Measurements from ENCODE around the gene GLI3.

The GLI3 gene

GRCh38 chr7:42247301-42247700 lies 10.3 kb upstream of the GLI3 start:
- no peaks in the 10 kb centered on the region; the same call in 1 of the 2 replicates for H3K27me3 ChIP-seq (ENCODE audit: low read depth)
- H3K9me3 ChIP-seq = no peaks in the 10 kb centered on the region
- in situ Hi-C loops (cut with MboI; ENCODE audit: low sequenced_read_pairs) = no loop called here
- H3K36me3 ChIP-seq (replicated peaks) = no peaks in the 10 kb centered on the region
- DNase-seq (ENCODE audit: low spot score in 2 of 2) = no peak
- H3K4me1 ChIP-seq = no peaks in the 10 kb centered on the region
- H3K4me3 ChIP-seq = no peak overlapping the region

- in situ Hi-C loops (cut with MboI; ENCODE audit: low sequenced_read_pairs) = no loop called here
- Histone ChIP-seq H3K36me3 (replicated peaks) (no peaks in the 10 kb centered on the region), H3K4me3 (no peak overlapping the region), H3K4me1 (peaks cover 9% of the 10 kb centered on the region), H3K27me3 (ENCODE audit: low read depth) (no peaks in the 10 kb centered on the region; the same call in 1 of the 2 replicates), H3K9me3 (no peaks in the 10 kb centered on the region)
- DNase-seq (ENCODE audit: low spot score in 2 of 2) = no peak
These were observed 7.8 kb upstream of the GLI3 start for GRCh38 chr7:42244828-42245227.

GRCh38 chr7:42242381-42242780 lies 5.4 kb upstream of the GLI3 start:
- in situ Hi-C loops (cut with MboI; ENCODE audit: low sequenced_read_pairs) = no loop called here
- no peak for DNase-seq (ENCODE audit: low spot score in 2 of 2)
- no peak overlapping the region for H3K4me3 ChIP-seq
- peaks cover 28% of the 10 kb centered on the region for H3K4me1 ChIP-seq
- no peaks in the 10 kb centered on the region for H3K27me3 ChIP-seq (ENCODE audit: low read depth)
- no peaks in the 10 kb centered on the region for H3K36me3 ChIP-seq (replicated peaks)
- H3K9me3 ChIP-seq = no peaks in the 10 kb centered on the region

- Histone ChIP-seq H3K27me3 (ENCODE audit: low read depth) (no peaks in the 10 kb centered on the region), H3K36me3 (replicated peaks) (no peaks in the 10 kb centered on the region), H3K4me3 (no peak overlapping the region), H3K4me1 (peaks cover 28% of the 10 kb centered on the region), H3K9me3 (no peaks in the 10 kb centered on the region)
- in situ Hi-C loops (cut with MboI; ENCODE audit: low sequenced_read_pairs) = no loop called here
- no peak for DNase-seq (ENCODE audit: low spot score in 2 of 2)
These were observed 4.4 kb upstream of the GLI3 start for GRCh38 chr7:42241424-42241823.

GRCh38 chr7:42240416-42240815 lies 3.4 kb upstream of the GLI3 start:
- Histone ChIP-seq H3K4me3 (no peak overlapping the region), H3K9me3 (no peaks in the 10 kb centered on the region), H3K27me3 (ENCODE audit: low read depth) (no peaks in the 10 kb centered on the region), H3K36me3 (replicated peaks) (no peaks in the 10 kb centered on the region), H3K4me1 (peaks cover 28% of the 10 kb centered on the region)
- in situ Hi-C loops (cut with MboI; ENCODE audit: low sequenced_read_pairs) = no loop called here
- DNase-seq (ENCODE audit: low spot score in 2 of 2) = no peak

GRCh38 chr7:42238709-42239366 lies 1.8 kb upstream of the GLI3 start:
- peak overlapping the region; percentile 64; the same call in 1 of the 2 replicates for H3K4me3 ChIP-seq
- in situ Hi-C loops (cut with MboI; ENCODE audit: low sequenced_read_pairs) = no loop called here
- no peaks in the 10 kb centered on the region for H3K36me3 ChIP-seq (replicated peaks)
- H3K4me1 ChIP-seq = peaks cover 39% of the 10 kb centered on the region
- H3K27me3 ChIP-seq (ENCODE audit: low read depth) = no peaks in the 10 kb centered on the region
- no peaks in the 10 kb centered on the region for H3K9me3 ChIP-seq
- DNase-seq (ENCODE audit: low spot score in 2 of 2) = peak in 1 of 2 experiments; percentile 51

GRCh38 chr7:42237811-42238541 lies 967 bp upstream of the GLI3 start:
- Histone ChIP-seq H3K4me1 (peaks cover 47% of the 10 kb centered on the region), H3K4me3 (peak overlapping the region; percentile 64), H3K27me3 (ENCODE audit: low read depth) (no peaks in the 10 kb centered on the region), H3K9me3 (no peaks in the 10 kb centered on the region), H3K36me3 (replicated peaks) (no peaks in the 10 kb centered on the region)
- in situ Hi-C loops (cut with MboI; ENCODE audit: low sequenced_read_pairs) = no loop called here
- DNase-seq (ENCODE audit: low spot score in 2 of 2) = peak; percentile 53 to 91

GRCh38 chr7:42236266-42236975 lies 588 bp downstream of the GLI3 start:
- Histone ChIP-seq H3K27me3 (ENCODE audit: low read depth) (no peaks in the 10 kb centered on the region), H3K4me1 (peaks cover 61% of the 10 kb centered on the region), H3K4me3 (peak overlapping the region; percentile 64), H3K36me3 (replicated peaks) (no peaks in the 10 kb centered on the region), H3K9me3 (no peaks in the 10 kb centered on the region)
- DNase-seq (ENCODE audit: low spot score in 2 of 2) = peak; percentile 30 to 69
- in situ Hi-C loops (cut with MboI; ENCODE audit: low sequenced_read_pairs) = no loop called here

- Histone ChIP-seq H3K4me3 (peak overlapping the region; percentile 64), H3K27me3 (ENCODE audit: low read depth) (no peaks in the 10 kb centered on the region), H3K4me1 (peaks cover 67% of the 10 kb centered on the region), H3K9me3 (no peaks in the 10 kb centered on the region), H3K36me3 (replicated peaks) (no peaks in the 10 kb centered on the region)
- peak in 1 of 2 experiments; percentile 37 for DNase-seq (ENCODE audit: low spot score in 2 of 2)
- in situ Hi-C loops (cut with MboI; ENCODE audit: low sequenced_read_pairs) = no loop called here
These were observed 1.3 kb downstream of the GLI3 start for GRCh38 chr7:42235741-42236161.

- Histone ChIP-seq H3K4me3 (peak overlapping the region; percentile 64), H3K9me3 (no peaks in the 10 kb centered on the region), H3K36me3 (replicated peaks) (no peaks in the 10 kb centered on the region), H3K4me1 (peaks cover 57% of the 10 kb centered on the region), H3K27me3 (ENCODE audit: low read depth) (no peaks in the 10 kb centered on the region)
- DNase-seq (ENCODE audit: low spot score in 2 of 2) = no peak
- in situ Hi-C loops (cut with MboI; ENCODE audit: low sequenced_read_pairs) = no loop called here
These were observed 2.3 kb downstream of the GLI3 start for GRCh38 chr7:42234736-42235135.

- H3K4me1 ChIP-seq = peaks cover 48% of the 10 kb centered on the region
- no peak overlapping the region for H3K4me3 ChIP-seq
- in situ Hi-C loops (cut with MboI; ENCODE audit: low sequenced_read_pairs) = no loop called here
- no peaks in the 10 kb centered on the region for H3K27me3 ChIP-seq (ENCODE audit: low read depth)
- DNase-seq (ENCODE audit: low spot score in 2 of 2) = peak in 1 of 2 experiments; percentile 96
- H3K9me3 ChIP-seq = no peaks in the 10 kb centered on the region
- no peaks in the 10 kb centered on the region for H3K36me3 ChIP-seq (replicated peaks)
These were observed 3.2 kb downstream of the GLI3 start for GRCh38 chr7:42233695-42234331.

- peak; percentile 64 to 82 for DNase-seq (ENCODE audit: low spot score in 2 of 2)
- Histone ChIP-seq H3K27me3 (ENCODE audit: low read depth) (no peaks in the 10 kb centered on the region), H3K4me3 (no peak overlapping the region), H3K36me3 (replicated peaks) (no peaks in the 10 kb centered on the region), H3K9me3 (no peaks in the 10 kb centered on the region), H3K4me1 (peaks cover 42% of the 10 kb centered on the region)
- in situ Hi-C loops (cut with MboI; ENCODE audit: low sequenced_read_pairs) = no loop called here
These were observed 3.8 kb downstream of the GLI3 start for GRCh38 chr7:42233171-42233570.

GRCh38 chr7:42232275-42232674 lies 4.7 kb downstream of the GLI3 start:
- no peaks in the 10 kb centered on the region for H3K36me3 ChIP-seq (replicated peaks)
- H3K9me3 ChIP-seq = no peaks in the 10 kb centered on the region
- peak; percentile 80 to 89 for DNase-seq (ENCODE audit: low spot score in 2 of 2)
- in situ Hi-C loops (cut with MboI; ENCODE audit: low sequenced_read_pairs) = no loop called here
- H3K27me3 ChIP-seq (ENCODE audit: low read depth) = no peaks in the 10 kb centered on the region
- no peak overlapping the region for H3K4me3 ChIP-seq
- H3K4me1 ChIP-seq = peaks cover 44% of the 10 kb centered on the region

Data from HAP-1 (cell line).